T-helper 2 cell (primary cell): Measurements from ENCODE around the gene NVL.
A peak's percentile ranks its signal among the peaks of the same experiment; 100 is the strongest.
"Not testable (repeated sequence)": the region's sequence is repeated elsewhere in the genome, so short reads cannot be mapped to it uniquely, and the experiment has no call there.

Experiments used
- DNase-seq, 5 experiments: peaks; one replicate each; pipeline versions ENCODE4 v3.0.0 to v3.0.0-alpha.2; 2012 to 2022

Gene NVL

DNA sequence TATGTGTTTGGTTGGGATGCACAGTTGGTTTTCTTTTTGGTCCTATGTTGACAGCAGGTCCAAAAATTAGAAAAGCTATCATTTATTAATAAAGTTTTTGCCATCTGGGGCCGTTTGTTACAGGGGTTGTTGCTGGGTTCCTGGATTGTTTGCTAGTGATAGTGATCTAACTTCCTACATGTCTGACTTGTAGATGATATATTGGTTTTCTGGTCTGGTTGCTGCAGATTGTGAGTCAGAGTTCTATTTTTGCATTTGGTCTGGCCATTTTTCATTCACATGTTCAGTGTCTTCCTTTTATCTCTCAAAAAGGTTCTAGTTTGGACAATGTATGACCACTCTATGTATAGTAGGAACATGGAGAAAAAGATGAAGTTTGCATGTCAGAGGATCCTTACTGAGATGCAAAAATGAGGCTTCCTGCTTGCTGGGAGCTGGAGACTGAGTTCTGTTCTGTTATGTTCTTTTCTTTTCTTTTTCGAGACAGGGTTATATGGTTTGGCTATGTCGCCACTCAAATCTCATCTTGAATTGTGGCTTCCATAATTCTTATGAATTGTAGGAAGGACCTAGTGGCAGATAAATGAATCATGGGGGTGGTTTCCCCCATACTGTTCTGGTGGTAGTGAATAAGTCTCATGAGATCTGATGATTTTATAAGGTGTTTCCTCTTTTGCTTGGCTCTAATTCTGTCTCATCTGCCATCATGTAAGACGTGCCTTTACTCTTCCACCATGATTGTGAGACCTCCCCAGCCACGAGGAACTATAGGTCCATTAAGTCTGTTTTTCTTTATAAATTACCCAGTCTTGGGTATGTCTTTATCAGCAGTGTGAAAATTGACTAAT lies 4.2 kb upstream of the NVL start:
- peak in 1 of 5 experiments; percentile 74 for DNase-seq

DNA sequence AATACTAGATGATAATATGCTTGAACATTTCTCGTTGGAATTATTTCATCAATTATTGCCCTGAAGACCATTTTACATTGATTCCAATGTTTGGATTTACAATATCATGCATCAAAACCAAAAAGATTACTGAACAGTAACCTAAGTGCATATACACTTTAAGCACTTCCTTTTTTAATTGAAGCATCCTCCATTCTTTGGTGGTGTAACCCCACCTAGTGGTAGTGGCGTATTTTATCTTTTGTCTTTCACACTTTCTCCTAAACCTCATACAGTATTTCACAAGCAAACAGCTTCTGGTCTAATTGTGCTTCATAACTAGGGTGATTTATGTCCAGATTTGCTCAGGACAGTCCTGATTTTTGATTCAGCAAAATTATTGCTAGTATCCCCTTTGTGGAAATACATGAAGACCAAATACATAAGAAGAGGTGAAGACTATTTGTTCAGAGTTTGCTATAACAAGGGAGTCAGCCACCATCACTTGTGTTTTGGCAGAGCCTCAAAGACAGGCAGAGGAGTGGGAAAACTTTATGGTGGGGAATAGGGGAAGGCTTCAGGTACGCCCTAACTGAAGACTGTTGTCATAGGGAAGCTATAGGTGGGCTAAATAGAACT lies 3.4 kb upstream of the NVL start:
- DNase-seq, result peak in 2 of 5 experiments; percentile 20 to 84

DNA sequence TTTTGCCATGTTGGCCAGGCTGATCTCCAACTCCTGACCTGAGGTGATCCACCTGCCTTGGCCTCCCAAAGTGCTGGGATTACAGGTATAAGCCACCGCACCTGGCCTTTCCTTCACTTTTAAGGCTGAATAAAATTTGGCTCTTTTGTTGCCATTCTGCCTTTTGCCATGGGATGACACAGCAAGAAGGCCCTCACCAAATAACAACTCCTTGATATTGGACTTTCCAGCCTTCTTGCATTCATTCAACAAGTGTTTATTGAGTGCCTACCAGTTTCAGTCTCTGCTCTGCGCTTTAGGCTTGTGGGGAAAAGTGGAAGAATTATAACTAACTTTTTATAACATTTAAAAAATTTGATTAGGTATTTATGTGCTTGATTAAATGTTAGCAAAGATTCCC lies 1.9 kb upstream of the NVL start:
- DNase-seq, result no peak

DNA sequence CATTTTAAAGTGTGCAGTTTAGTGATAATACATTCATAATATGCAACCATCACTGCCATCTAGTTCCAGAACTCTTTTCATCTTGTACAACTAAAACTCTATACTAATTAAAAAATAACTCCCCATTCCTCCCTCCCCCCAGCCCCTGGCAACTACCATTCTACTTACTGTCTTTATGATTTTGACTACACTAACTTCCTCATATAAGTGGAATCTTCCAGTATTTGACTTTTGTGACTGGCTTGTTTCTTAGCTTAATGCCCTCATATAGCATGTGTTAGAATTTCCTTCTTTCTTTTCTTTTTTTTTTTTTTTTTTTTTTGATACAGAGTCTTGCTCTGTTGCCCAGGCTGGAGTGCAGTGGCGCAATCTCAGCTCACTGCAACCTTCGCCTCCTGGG lies 1.4 kb upstream of the NVL start:
- no peak for DNase-seq

DNA sequence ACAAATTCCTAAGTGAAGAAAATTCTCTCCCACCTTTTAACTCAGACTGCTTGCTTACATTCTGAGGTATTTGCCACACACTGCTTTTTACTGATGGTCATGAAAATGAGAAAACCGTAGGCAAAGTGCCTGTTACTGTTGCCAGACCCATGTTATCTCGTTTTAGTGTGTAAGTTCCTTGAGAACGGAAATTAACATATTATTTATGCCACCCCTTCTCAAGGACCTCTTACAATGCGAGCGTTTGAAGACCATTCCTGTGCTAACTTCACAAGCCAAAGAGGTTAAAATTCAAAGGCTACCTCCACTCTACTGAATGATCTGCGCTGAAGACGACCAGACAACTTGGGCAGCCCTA lies 509 bp downstream of the NVL start:
- DNase-seq, result no peak

DNA sequence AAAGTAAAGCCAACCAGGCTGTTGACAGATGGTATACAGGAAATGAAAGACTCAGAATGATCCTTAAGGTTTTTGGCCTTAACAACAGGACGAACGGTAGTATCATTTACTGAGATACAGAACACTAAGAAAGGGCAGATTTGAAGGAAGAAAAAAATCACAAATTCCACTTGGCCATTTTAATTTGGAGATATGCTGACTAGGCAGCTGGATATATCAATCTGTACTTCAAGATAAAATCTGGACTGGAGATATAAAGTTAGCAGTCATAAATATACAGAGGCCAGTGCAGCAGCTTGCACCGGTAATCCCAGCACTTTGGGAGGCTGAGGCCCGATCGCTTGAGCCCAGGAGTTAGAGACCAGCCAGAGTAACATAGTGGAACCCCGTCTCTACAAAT lies 1.3 kb downstream of the NVL start:
- no peak for DNase-seq

DNA sequence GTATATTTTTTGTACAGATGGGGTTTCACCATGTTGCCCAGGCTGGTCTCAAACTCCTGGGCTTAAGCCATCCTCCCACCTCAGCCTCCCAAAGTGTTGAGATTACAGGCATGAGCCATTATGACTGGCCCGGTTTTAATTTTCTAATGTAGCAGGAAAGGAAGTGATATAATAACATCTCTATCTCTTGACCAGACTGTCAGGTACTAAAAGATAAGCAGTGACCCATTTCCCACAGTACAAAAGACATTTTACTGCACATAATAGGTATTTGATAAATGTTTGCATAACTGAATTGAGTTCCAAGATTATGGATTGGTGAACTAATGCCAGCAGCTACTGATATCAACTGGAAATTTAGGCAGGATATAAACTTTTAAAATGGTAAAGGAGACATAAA lies 4.0 kb downstream of the NVL start:
- no peak for DNase-seq

DNA sequence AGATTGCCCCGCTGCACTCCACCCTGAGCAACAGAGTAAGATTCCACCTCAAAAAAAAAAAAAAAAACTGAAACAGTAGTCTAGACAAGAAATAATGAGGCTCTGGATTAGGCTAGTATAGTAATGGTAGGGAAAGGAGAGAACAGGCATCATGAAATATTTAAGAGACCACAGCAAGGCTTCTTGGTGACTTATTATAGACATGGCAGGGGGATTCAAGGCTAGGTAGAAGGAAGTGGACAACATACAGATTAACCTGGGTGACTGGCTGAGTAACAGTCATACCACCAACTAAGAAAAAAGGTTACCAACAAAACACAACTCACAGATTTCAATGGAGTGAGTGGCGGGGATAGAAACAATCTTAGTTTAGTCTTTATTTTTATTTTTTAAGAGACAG lies 8.3 kb downstream of the NVL start:
- no peak for DNase-seq

DNA sequence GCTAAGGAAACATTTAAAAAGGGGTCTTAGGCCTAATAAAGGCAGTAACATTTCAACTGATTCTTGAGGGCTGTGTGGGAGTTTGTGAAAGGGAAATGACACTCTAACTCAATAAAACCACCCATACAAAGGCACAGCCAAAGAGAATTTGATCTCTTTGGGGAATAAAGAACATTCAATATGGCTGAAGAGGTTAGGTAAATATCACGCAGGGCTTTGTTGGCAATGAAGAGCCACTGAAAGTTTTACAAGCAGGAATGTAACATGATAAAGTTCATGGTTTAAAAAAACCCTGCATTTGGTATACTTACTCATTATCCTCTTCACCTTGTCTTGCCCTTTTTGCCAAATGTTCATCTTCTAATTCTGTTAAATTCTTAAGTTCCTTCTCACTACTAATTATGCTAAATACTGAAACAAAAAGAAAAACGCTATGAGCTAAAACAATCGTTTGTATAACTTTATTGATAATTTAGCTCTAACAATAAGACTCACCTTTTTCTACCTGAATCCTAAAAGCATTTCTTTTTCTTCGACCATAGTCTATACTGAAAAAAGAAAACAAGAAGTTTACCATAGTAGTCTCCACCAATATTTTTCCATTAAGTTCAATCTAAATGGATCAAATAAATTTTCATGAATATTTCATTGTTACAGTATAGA lies 12.5 kb downstream of the NVL start:
- no peak for DNase-seq

DNA sequence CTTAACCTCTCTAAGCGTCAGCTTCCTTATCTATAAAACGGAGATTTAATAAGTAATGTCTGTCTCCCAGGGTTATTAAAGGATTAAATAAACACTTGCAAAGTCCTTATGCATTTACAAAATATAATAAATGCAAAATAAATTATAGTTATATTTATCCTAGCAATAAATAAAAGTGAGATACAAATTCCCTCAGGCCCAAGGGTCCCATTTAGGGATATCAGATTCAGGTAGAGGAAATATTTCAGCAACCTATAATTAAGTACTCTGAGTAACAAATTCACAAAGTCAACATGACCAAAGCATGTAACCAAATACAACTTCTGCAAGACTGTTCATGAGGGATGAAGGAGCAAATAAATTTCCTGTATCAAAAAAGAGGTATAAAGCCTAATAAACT lies 17.9 kb downstream of the NVL start:
- no peak for DNase-seq

DNA sequence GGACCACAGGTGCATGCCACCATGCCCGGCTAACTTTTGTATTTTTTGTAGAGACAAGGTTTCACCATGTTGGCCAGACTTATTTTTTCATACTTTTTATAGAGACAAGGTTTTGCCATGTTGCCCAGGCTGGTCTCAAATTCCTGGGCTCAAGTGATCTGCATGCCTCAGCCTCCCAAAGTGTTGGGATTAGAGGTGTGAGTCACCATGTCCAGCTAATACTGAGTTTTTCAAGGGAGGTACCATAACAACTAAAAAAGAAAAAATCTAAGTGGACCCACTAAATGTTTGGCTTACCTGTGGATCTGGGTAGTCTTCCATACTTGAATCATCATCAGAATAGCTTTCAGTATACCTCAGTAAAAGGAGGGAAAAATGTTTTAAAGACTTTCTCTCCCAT lies 18.5 kb downstream of the NVL start:
- not testable (repeated sequence) for DNase-seq

DNA sequence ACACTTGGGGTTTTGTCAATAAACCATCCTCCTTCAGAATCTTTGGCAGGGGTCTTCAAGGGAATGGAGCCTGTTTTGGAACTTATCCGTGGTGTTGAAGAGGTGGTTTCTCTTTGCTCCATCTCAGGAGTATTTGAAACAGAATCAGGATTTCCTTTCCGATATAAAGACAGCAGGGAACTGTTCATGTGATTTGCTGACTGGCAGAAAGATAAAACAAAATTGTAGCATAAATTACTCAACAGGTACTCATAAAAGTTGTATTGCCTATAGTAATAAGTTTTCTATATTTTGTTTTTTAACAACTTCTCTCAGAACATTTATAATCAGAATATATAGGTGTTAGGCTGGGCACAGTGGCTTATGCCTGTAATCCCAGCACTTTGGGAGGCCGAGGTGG lies 21.9 kb downstream of the NVL start:
- no peak for DNase-seq

DNA sequence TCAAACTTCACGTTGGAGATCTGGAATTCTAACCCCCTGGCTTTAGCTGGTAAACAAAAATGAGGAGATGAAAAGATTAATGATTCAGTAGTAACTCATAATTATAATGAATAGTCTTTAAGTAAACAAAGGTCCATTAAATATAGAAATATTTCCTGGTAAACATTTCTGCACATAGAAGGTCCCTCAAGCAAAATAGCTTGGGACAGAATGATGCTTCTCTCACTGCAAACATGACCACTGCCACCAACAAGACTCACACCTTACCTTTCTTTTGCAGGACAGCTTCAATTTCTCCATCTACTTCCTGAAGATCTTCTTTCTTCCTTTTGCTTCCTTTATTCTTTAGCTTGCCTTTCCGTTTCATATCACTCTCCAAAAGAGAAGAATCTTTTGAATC lies 25.2 kb downstream of the NVL start:
- no peak for DNase-seq

DNA sequence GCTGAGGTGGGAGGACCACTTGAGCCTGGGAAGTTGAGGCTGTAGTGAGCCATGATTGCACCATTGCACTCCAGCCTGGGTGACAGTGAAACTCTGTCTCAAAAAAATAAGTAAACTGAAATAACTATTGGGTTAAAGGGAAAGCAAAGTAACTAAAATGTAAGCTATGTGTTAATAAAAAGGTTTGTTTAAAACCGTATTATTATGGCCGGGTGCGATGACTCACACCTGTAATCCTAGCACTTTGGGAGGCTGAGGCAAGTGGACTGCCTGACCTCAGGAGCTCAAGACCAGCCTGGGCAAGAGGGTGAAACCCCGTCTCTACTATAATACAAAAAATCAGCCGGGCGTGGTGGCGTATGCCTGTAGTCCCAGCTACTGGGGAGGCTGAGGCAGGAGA lies 27.0 kb downstream of the NVL start:
- DNase-seq, result no peak

DNA sequence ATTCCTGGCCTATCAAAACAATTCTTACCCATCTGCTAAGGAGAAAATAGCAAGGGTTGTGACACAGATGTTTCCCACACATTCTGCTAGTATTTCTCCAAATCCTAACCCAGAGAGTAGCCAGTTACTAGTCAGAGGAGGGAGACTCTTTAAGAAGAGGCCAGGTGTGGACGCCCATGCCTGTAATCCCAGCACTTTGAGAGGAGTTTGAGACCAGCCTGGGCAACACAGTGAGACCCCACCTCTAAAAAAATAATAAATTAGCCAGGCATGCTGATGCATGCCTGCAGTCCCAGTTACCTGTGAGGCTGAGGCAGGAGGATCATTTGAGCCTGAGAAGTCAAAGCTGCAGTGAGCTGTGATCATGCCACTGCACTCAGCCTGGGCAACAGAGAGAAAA lies 28.6 kb downstream of the NVL start:
- no peak for DNase-seq

DNA sequence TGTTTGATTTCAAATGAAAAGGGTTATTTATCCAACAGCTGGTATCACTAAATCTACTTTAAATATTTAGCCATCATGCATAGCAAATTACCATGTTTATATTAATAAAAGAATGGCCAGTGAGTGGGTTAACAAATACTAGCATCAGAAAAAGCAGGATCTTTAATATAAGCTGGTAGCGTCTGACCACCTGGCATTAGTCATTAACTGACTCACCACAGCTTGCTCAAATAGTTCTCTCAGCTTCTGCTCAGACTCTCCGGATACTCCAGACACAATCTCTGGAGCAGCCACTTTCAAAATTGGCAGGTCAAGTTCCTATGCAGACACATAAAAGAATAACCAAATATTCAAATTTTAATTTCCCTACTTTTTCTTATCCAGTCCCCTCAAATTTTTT lies 29.6 kb downstream of the NVL start:
- DNase-seq, result no peak

DNA sequence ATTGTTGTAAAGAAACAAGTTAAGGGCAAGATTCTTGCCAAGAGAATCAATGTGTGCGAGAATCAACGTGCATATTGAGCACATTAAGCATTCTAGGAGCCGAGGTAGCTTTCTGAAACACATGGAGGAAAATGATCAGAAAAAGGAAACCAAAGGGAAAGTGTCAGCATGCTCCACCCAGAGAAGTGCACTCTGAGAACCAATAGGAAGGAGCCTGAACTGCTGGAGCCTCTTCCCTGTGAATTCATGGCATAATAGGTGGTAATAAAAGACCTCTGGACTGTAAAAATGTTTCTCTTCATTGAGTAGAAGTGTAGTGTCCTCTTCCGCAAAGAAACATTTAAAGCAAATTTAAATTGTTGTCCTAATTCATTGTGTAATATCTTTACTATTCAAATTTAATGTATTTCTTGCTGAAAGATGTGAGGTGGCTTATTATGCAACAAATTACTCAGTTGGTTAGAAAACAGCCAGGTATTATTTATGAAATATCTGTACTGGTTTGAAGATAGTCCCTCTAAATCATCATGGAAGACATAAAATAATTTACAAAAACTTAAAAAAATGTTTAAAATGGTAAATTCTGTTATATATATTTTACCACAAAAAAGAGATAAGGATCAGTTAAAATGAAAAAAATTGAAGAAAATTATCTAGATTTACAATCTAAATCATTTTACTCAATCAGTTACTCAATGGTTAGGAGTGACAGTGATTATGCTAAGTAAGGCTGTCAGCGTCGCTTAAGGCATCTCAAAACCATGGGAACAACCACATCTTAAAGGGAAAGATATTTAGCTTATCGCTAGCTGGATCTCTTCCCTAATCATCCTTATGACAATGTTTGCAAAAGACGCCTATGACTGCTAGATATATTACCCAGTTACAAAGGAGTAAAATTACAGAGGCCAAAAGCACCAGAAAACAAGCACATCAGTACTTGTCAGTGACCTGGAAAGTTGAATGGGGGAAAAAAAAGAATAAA lies 31.3 kb downstream of the NVL start:
- peak in 1 of 5 experiments; percentile 27 for DNase-seq

DNA sequence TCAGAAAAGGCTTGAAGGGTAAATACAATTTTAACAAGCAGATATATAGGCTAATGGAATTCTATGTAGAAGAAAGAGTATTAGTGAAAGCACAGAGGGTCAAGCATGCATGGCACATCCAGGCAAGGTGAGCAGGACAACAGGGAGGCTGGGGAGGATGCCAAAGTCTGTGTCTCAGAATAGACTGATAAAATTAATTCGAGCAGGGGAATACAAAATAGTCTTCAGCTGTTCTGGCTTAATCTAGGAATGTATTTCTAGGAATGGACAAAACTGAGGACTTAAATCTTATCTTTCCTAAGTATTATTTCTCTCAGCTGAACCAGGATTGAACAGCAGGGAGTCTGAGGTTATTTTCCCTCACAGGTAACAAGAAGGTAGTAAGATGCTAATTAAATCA lies 35.2 kb downstream of the NVL start:
- DNase-seq, result no peak

DNA sequence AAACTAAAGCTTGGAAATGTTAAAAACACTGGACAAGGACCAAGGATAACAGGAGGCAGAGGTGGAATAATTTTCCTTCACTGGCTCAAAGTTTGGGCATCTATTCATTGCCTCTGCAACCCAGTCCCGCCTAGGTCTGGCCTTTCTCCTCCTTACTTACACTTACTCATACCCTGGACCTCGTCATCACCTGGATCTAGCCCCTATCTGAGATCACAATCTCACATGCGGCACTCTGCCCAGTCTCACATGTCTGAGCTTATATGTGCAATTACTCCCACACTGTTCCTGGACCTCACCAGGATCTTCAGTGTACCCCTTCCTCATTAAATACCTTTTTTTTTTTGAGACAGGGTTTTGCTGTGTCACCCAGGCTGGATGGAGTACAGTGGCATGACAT lies 37.6 kb downstream of the NVL start:
- DNase-seq, result no peak

DNA sequence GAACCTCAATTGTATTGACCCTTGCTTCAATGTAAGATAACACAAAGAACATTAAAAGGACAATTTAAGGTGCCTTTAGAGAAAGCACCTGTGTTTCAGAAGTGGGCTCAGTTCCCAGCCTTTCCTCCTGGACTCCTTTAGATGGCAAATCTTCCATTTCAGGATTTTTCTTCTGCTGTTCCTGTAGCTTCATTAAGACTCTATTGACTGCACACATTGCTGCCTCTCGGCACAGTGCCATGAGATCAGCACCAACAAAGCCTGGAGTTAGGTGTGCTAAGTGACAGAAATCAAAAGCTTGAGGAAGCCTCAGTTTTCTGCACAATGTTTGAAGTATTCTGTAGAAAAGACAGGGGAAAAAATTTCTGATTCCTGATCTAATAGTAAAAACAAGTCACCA lies 40.6 kb downstream of the NVL start:
- no peak for DNase-seq

DNA sequence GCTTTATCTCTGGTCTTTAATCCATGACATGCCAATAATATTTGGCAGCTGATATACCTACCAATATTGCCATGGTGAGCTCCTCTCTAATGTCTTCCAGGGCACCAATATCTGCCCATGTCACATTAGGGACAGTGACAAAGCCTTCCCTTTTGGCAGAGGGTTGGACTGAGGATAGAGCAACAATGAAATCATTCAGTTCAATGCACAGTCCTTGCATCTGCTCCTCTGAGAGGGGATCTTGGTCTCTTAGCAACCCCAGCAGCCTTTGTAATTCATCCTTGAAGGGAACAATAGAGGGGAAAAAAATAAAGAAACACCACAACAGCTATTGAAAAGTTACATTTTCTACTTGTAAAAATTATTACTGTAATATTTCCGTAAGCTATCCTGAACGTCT lies 42.3 kb downstream of the NVL start:
- DNase-seq, result no peak

DNA sequence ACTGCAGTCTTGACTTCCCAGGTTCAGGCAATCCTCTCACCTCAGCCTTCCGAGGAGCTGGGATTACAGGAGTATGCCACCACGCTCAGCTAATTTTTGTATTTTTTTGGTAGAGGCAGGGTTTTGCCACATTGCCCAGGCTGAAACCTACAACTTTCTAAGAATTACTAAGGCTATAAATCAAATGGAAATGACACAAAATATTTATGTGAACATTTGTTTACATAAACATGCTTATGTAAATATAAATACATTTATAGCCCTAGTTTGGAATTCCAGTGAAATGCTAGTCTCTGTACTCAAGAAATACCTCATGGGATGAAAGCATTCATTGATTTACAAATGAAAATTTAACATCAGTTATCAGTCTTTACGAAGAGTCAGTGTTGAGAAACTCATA lies 47.8 kb downstream of the NVL start:
- no peak for DNase-seq
